CD14-positive monocyte (primary cell): ENCODE results near the gene SEL1L3. TPM values are rescaled to one million over a fixed set of nuclear protein-coding genes. Genes with fewer than 3 reads are reported as not detected.

ENCODE experiments used
- DNase-seq, 3 donors: peaks; one replicate each; pipeline ENCODE4 v3.0.0-alpha.2; 2011 to 2022
- H2AFZ ChIP-seq: 2 replicates; pipeline ENCODE4 v1.6.0; 2012; ENCODE audit warnings: mild to moderate bottlenecking, low read depth, low read length, inconsistent platforms; ENCODE audit not compliant: insufficient read depth, poor library complexity, severe bottlenecking
- H3K27ac ChIP-seq, 2 donors: 1 replicate in 1 of 2; 2 replicates in 1 of 2; pipeline ENCODE4 v1.5.1; 2012 to 2013; ENCODE audit warnings: low read length in 2 of 2, control low read depth in 1 of 2, inconsistent platforms in 1 of 2, low read depth in 1 of 2, mild to moderate bottlenecking in 1 of 2
- H3K27me3 ChIP-seq, 2 donors: one replicate each; pipeline versions ENCODE4 v1.6.0 to v1.6.1; 2011 to 2013; ENCODE audit warnings: low read length in 2 of 2; ENCODE audit not compliant: control insufficient read depth in 2 of 2, insufficient read depth in 2 of 2
- H3K36me3 ChIP-seq, 2 donors: replicated peaks in 1 of 2; 1 replicate in 1 of 2; 2 replicates in 1 of 2; pipeline versions ENCODE4 v1.5.1 to v1.6.1; 2012 to 2013; ENCODE audit warnings: low read length in 2 of 2, control low read depth in 1 of 2, inconsistent platforms in 1 of 2, mild to moderate bottlenecking in 1 of 2; ENCODE audit not compliant: insufficient read depth in 2 of 2, control insufficient read depth in 1 of 2
- H3K4me1 ChIP-seq, 2 donors: 1 replicate in 1 of 2; 2 replicates in 1 of 2; pipeline versions ENCODE4 v1.5.1 to v1.6.1; 2012 to 2013; ENCODE audit warnings: low read length in 2 of 2, control low read depth in 1 of 2, inconsistent platforms in 1 of 2, mild to moderate bottlenecking in 1 of 2, moderate library complexity in 1 of 2; ENCODE audit not compliant: insufficient read depth in 2 of 2, control insufficient read depth in 1 of 2
- H3K4me2 ChIP-seq: replicated peaks from 2 replicates; pipeline ENCODE3; 2012; ENCODE audit warnings: low read length, moderate library complexity, mild to moderate bottlenecking; ENCODE audit not compliant: poor library complexity, severe bottlenecking; ENCODE audit errors: extremely low read depth
- H3K4me3 ChIP-seq, 3 experiments: fragments of 200-600 bp in 1 of 3; sonication (generic) in 1 of 3; replicated peaks in 1 of 3; 1 replicate in 2 of 3; 2 replicates in 1 of 3; pipeline ENCODE4 v1.5.1; 2011 to 2013; ENCODE audit warnings: low read length in 3 of 3, mild to moderate bottlenecking in 3 of 3, control low read depth in 2 of 3, low read depth in 2 of 3, inconsistent platforms in 1 of 3, moderate library complexity in 1 of 3
- H3K79me2 ChIP-seq: 2 replicates; pipeline ENCODE4 v1.6.0; 2012; ENCODE audit warnings: mild to moderate bottlenecking, control low read depth, inconsistent platforms, low read length, moderate library complexity; ENCODE audit not compliant: insufficient read depth
- H3K9ac ChIP-seq: 2 replicates; pipeline ENCODE4 v1.6.0; 2017; ENCODE audit warnings: low read length, mild to moderate bottlenecking; ENCODE audit not compliant: insufficient read depth, poor library complexity, severe bottlenecking
- H3K9me3 ChIP-seq, 2 donors: replicated peaks in 1 of 2; 1 replicate in 1 of 2; 2 replicates in 1 of 2; pipeline versions ENCODE4 v1.5.1 to v1.6.1; 2012 to 2013; ENCODE audit warnings: low read length in 2 of 2, control low read depth in 1 of 2; ENCODE audit not compliant: control insufficient read depth in 1 of 2, insufficient read depth in 1 of 2
- H4K20me1 ChIP-seq: 2 replicates; pipeline ENCODE4 v1.6.0; 2012; ENCODE audit warnings: mild to moderate bottlenecking, low read length, control low read depth, moderate library complexity; ENCODE audit not compliant: insufficient read depth
- H3K27ac Mint-ChIP-seq, 7 donors: one replicate each; pipeline ENCODE4 v1.8.0; 2020; ENCODE audit warnings: mild to moderate bottlenecking in 7 of 7, mixed read lengths in 7 of 7, moderate library complexity in 6 of 7, inconsistent platforms in 2 of 7
- H3K27me3 Mint-ChIP-seq, 3 donors: one replicate each; pipeline ENCODE4 v1.8.0; 2021 to 2022; ENCODE audit warnings: low read depth in 3 of 3, mild to moderate bottlenecking in 3 of 3, mixed read lengths in 3 of 3, moderate library complexity in 3 of 3, inconsistent platforms in 1 of 3
- H3K36me3 Mint-ChIP-seq, 2 donors: one replicate each; pipeline ENCODE4 v1.8.0; 2020; ENCODE audit warnings: mixed read lengths in 2 of 2, inconsistent platforms in 1 of 2, mild to moderate bottlenecking in 1 of 2
- H3K4me1 Mint-ChIP-seq: one replicate; pipeline ENCODE4 v1.8.0; 2020; ENCODE audit warnings: mild to moderate bottlenecking, mixed read lengths
- H3K4me3 Mint-ChIP-seq, 2 donors: one replicate each; pipeline ENCODE4 v1.8.0; 2020; ENCODE audit warnings: mild to moderate bottlenecking in 2 of 2, mixed read lengths in 2 of 2, moderate library complexity in 1 of 2
- H3K9me3 Mint-ChIP-seq, 7 donors: one replicate each; pipeline ENCODE4 v1.8.0; 2020 to 2022; ENCODE audit warnings: mixed read lengths in 7 of 7, mild to moderate bottlenecking in 6 of 7, moderate library complexity in 6 of 7, inconsistent platforms in 2 of 7
- WGBS: methylation state at CpG from one replicate; pipeline ENCODE4 v1.1.5; 2013; ENCODE audit warnings: missing lambda C conversion rate; ENCODE audit not compliant: insufficient coverage; 5-methylcytosine and 5-hydroxymethylcytosine counted together
- intact Hi-C, 2 donors: fragments of 100-400 bp; cut with micrococcal nuclease; formaldehyde crosslinking; loops; one replicate each; pipeline versions ENCODE4 v1.15.0 to v1.15.1; 2023
- polyA plus RNA-seq, 3 donors: library from polyadenylated mRNA; depleted of rRNA in 1 of 3; unstranded in 2 of 3; stranded (reverse) in 1 of 3; fragments of 300-500 nt in 2 of 3; fragments of >200 nt in 1 of 3; fragmentation: Illumina TruSeq in 2 of 3; gene quantifications; 1 replicate in 2 of 3; 2 replicates in 1 of 3; pipeline ENCODE4 v1.2.3, GENCODE V29; 2012 to 2021
- TF ChIP-seq, protein P1 (sequence below): fragments of 200-600 bp; IDR thresholded peaks from one replicate; pipeline ENCODE4 v1.8.0; 2022; ENCODE audit warnings: antibody characterized with exemption, mild to moderate bottlenecking

Gene SEL1L3
- polyA plus RNA-seq, 3 donors: 0.61 to 2.2 (median 1.7) TPM

DNA sequence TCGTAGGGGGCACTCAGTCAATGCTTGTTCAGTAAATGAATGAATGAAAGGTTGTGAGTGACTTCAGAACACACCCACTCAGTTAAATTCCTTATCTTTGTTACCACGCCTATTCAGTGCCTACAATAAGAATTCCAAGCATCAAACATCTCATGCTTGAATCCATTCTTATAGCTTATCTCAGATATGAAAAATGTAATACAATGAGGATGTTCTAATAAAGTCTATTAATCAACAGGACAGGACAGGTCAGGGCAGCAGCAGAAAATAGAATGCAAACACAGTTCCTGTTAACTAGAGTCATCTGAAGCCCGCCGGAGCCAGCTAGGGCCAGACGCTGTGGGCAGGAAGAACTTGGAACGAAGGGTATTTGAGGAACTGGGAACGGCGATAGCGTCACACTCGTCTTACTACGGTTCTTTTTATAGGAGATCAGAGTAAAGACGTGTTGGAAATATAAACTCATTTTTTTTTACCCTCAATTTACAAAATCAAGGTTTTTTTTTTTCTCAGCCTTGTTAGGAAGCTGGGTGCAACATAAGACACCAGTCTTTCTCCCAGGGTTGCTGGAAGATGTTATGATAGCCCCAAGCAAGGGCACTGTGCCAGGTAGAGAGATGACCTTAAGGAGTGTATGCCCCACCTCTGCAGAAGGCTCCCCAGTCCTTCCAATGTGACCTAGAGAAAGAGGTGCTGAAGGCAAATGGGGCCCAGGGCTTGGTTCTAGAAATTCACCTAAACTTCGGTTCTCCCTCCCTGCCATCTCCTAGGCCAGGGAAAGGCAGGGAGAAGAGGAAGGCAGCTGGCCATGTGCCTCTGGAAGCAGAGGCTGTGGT is 48.3 kb downstream of the SEL1L3 start:
- peak; percentile 23 to 40 (median 38) for DNase-seq
- Histone ChIP-seq H3K36me3 (no peaks in the 10 kb centered on the region), H4K20me1 (no peaks in the 10 kb centered on the region), H3K79me2 (no peaks in the 10 kb centered on the region), H3K27ac (no peak overlapping the region), H3K4me2 (no peak overlapping the region), H3K4me3 (no peak overlapping the region), H3K9ac (no peak overlapping the region), H3K9me3 (no peaks in the 10 kb centered on the region), H3K4me1 (peaks cover 4% of the 10 kb centered on the region in 2 donors), H3K27me3 (no peaks in the 10 kb centered on the region), H2AFZ (no peak overlapping the region)
- H3K36me3 Mint-ChIP-seq: peaks cover 0 to 6% of the 10 kb centered on the region in 2 donors
- no peak overlapping the region for H3K4me3 Mint-ChIP-seq
- TF ChIP-seq, protein P1, sequence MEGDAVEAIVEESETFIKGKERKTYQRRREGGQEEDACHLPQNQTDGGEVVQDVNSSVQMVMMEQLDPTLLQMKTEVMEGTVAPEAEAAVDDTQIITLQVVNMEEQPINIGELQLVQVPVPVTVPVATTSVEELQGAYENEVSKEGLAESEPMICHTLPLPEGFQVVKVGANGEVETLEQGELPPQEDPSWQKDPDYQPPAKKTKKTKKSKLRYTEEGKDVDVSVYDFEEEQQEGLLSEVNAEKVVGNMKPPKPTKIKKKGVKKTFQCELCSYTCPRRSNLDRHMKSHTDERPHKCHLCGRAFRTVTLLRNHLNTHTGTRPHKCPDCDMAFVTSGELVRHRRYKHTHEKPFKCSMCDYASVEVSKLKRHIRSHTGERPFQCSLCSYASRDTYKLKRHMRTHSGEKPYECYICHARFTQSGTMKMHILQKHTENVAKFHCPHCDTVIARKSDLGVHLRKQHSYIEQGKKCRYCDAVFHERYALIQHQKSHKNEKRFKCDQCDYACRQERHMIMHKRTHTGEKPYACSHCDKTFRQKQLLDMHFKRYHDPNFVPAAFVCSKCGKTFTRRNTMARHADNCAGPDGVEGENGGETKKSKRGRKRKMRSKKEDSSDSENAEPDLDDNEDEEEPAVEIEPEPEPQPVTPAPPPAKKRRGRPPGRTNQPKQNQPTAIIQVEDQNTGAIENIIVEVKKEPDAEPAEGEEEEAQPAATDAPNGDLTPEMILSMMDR: no peak
- H3K9me3 Mint-ChIP-seq: peaks cover 0 to 2% (median 0%) of the 10 kb centered on the region in 7 donors
- H3K27ac Mint-ChIP-seq: peak overlapping the region in 2 of 7 donors; percentile 32 to 35
- WGBS: no CpG with 5 or more reads among the region's 13 CpGs
- intact Hi-C loops: no loop called here
- peaks cover 10% of the 10 kb centered on the region for H3K4me1 Mint-ChIP-seq
- peaks cover 0 to 3% (median 0%) of the 10 kb centered on the region in 3 donors for H3K27me3 Mint-ChIP-seq

DNA sequence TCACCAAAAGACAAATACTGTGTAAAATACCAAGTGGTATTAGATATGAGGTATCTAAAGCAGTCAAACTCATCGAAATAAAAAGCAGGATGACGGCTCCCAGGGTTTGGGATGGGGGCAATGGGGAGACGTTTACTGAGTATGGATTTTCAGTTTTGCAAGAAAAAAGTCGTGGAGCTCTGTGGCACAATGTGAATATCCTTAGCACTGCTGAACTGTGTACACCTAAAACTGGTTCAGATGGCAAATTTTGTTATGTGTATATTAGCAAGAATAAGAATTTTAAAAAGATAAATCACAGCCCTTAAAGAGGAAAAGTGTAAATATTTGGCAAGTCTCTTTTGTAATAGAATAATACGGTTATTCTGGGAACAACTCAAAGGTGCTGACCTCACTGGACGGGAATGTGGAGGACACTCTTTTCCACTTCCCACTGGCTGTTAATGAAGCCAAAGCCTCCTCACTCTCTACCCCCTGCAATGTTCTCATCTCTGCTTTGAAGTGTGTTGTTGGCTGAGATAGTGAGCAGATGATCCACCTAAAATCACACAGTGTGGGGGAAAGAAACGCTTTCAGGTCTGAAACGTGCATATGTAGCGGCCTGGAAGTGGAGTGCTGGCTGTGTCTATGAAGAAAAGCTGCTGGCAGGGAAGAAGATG is 49.2 kb downstream of the SEL1L3 start:
- Histone ChIP-seq H2AFZ (no peak overlapping the region), H3K4me3 (no peak overlapping the region), H3K4me1 (peaks cover 4% of the 10 kb centered on the region in 2 donors), H3K27me3 (no peaks in the 10 kb centered on the region), H3K4me2 (no peak overlapping the region), H3K9ac (no peak overlapping the region), H3K79me2 (no peaks in the 10 kb centered on the region), H4K20me1 (no peaks in the 10 kb centered on the region), H3K27ac (no peak overlapping the region), H3K36me3 (no peaks in the 10 kb centered on the region), H3K9me3 (no peaks in the 10 kb centered on the region)
- intact Hi-C loops: no loop called here
- Mint-ChIP-seq H3K27me3 (peaks cover 0 to 3% (median 0%) of the 10 kb centered on the region in 3 donors), H3K4me3 (no peak overlapping the region), H3K4me1 (peaks cover 10% of the 10 kb centered on the region), H3K9me3 (peaks cover 0 to 2% (median 0%) of the 10 kb centered on the region in 7 donors), H3K36me3 (peaks cover 0 to 6% of the 10 kb centered on the region in 2 donors), H3K27ac (no peak overlapping the region)
- WGBS: 93% methylated on average over 4 of the region's 9 CpGs
- TF ChIP-seq, protein P1: no peak
- DNase-seq: no peak
